SK-N-SH (cell line): ENCODE data around the gene KCNQ5. TPM values are rescaled to one million over a fixed set of nuclear protein-coding genes. Genes with fewer than 3 reads are reported as not detected.

Source experiments
- CTCF ChIA-PET: fragments of 300-600, 350-600 bp; formaldehyde crosslinking; extraction: SDS; loops from one replicate; lab custom pipeline; 2021; lab: Yijun Ruan, JAX
- POLR2A ChIA-PET: fragments of 350-600 bp; sonication (Branson Sonifier 250); formaldehyde crosslinking; extraction: SDS; loops from one replicate; lab custom pipeline; 2020; ENCODE audit warnings: antibody characterized with exemption, inconsistent platforms; lab: Yijun Ruan, JAX
- DNase-seq: peaks from one replicate; pipeline ENCODE4 v3.0.0; 2012
- H2AFZ ChIP-seq: fragments of 200-600 bp; sonication (generic); 2 replicates; pipeline ENCODE4 v1.8.1; 2016; ENCODE audit warnings: antibody characterized with exemption, mild to moderate bottlenecking, low read depth
- H3F3A ChIP-seq: fragments of 200-600 bp; sonication (generic); replicated peaks from 2 replicates; pipeline ENCODE3; 2016; ENCODE audit warnings: antibody characterized with exemption, mild to moderate bottlenecking; ENCODE audit not compliant: insufficient read depth
- H3K27ac ChIP-seq, 2 experiments: fragments of 200-500 bp in 1 of 2; fragments of 200-600 bp in 1 of 2; sonication (Bioruptor generic) in 1 of 2; sonication (generic), shearing (Covaris generic) in 1 of 2; 2 replicates each; pipeline versions ENCODE4 v1.5.1 to v1.6.1; 2014 to 2016; ENCODE audit warnings: low read depth in 2 of 2, inconsistent platforms in 1 of 2, low read length in 1 of 2, mild to moderate bottlenecking in 1 of 2, mixed read lengths in 1 of 2
- H3K27me3 ChIP-seq: fragments of 200-600 bp; sonication (generic), shearing (Covaris generic); 2 replicates; pipeline ENCODE4 v1.6.1; 2016; ENCODE audit warnings: mixed run types; ENCODE audit not compliant: insufficient read depth
- H3K36me3 ChIP-seq, 2 experiments: fragments of 200-500 bp in 1 of 2; fragments of 200-600 bp in 1 of 2; sonication (Bioruptor generic) in 1 of 2; sonication (generic) in 1 of 2; replicated peaks in 1 of 2; 2 replicates each; pipeline versions ENCODE3 to v1.5.1; 2014 to 2016; ENCODE audit warnings: low read length in 1 of 2, mild to moderate bottlenecking in 1 of 2; ENCODE audit not compliant: insufficient read depth in 2 of 2, control insufficient read depth in 1 of 2
- H3K4me1 ChIP-seq, 2 experiments: fragments of 200-500 bp in 1 of 2; fragments of 200-600 bp in 1 of 2; sonication (Bioruptor generic) in 1 of 2; sonication (generic), shearing (Covaris generic) in 1 of 2; 2 replicates each; pipeline versions ENCODE4 v1.5.1 to v1.6.1; 2014 to 2016; ENCODE audit warnings: low read depth in 1 of 2, low read length in 1 of 2, mixed run types in 1 of 2; ENCODE audit not compliant: insufficient read depth in 2 of 2, control insufficient read depth in 1 of 2
- H3K4me2 ChIP-seq: fragments of 200-600 bp; sonication (generic), shearing (Covaris generic); 2 replicates; pipeline ENCODE4 v1.6.1; 2017; ENCODE audit warnings: mixed run types
- H3K4me3 ChIP-seq, 2 experiments: fragments of 200-500 bp in 1 of 2; fragments of 200-600 bp in 1 of 2; sonication (Bioruptor generic) in 1 of 2; sonication (generic), shearing (Covaris generic) in 1 of 2; 2 replicates each; pipeline versions ENCODE4 v1.5.1 to v1.8.1; 2014 to 2016; ENCODE audit warnings: low read depth in 2 of 2, inconsistent platforms in 1 of 2, low read length in 1 of 2, mild to moderate bottlenecking in 1 of 2, mixed read lengths in 1 of 2, moderate library complexity in 1 of 2
- H3K79me2 ChIP-seq: fragments of 200-600 bp; sonication (generic); 2 replicates; pipeline ENCODE4 v1.8.1; 2017; ENCODE audit warnings: mild to moderate bottlenecking; ENCODE audit not compliant: insufficient read depth
- H3K9ac ChIP-seq: fragments of 200-600 bp; sonication (generic); 2 replicates; pipeline ENCODE4 v1.6.1; 2017; ENCODE audit warnings: mixed run types
- H3K9me2 ChIP-seq: fragments of 200-600 bp; sonication (generic); 2 replicates; pipeline ENCODE4 v1.6.1; 2017; ENCODE audit warnings: mixed run types
- H3K9me3 ChIP-seq: fragments of 200-600 bp; sonication (generic); 2 replicates; pipeline ENCODE4 v1.6.1; 2017; ENCODE audit warnings: mixed run types, mild to moderate bottlenecking, moderate library complexity
- H4K20me1 ChIP-seq: fragments of 200-600 bp; sonication (generic); 2 replicates; pipeline ENCODE4 v1.6.1; 2017; ENCODE audit warnings: mild to moderate bottlenecking, mixed run types; ENCODE audit not compliant: insufficient read depth
- CHD2 ChIP-seq: fragments of 150-350 bp; IDR thresholded peaks from 2 replicates; pipeline ENCODE4 v1.6.1; 2018; ENCODE audit warnings: low read length; ENCODE audit not compliant: partially characterized antibody
- ELF1 ChIP-seq: IDR thresholded peaks from 2 replicates; pipeline ENCODE4 v1.4.0; 2012
- EP300 ChIP-seq, 2 experiments: IDR thresholded peaks; 2 replicates each; pipeline versions ENCODE4 v1.4.0 to v1.6.1; 2012; ENCODE audit warnings: borderline replicate concordance in 1 of 2, low read depth in 1 of 2, low read length in 1 of 2
- EZH2phosphoT487 ChIP-seq: fragments of 200-600 bp; sonication (generic); IDR thresholded peaks from 2 replicates; pipeline ENCODE4 v1.6.1; 2017; ENCODE audit warnings: low read depth, mixed run types, mild to moderate bottlenecking, antibody characterized with exemption, moderate library complexity, borderline replicate concordance
- FOSL2 ChIP-seq: IDR thresholded peaks from 2 replicates; pipeline ENCODE4 v1.4.0; 2012; ENCODE audit warnings: low read depth, mild to moderate bottlenecking, moderate library complexity, borderline replicate concordance
- JUND ChIP-seq: IDR thresholded peaks from 2 replicates; pipeline ENCODE4 v1.4.0; 2012
- MXI1 ChIP-seq: IDR thresholded peaks from 2 replicates; pipeline ENCODE4 v1.6.1; 2012; ENCODE audit warnings: mild to moderate bottlenecking, low read depth, low read length, improper control_type of control experiment
- NFIC ChIP-seq: IDR thresholded peaks from 2 replicates; pipeline ENCODE4 v1.4.0; 2012; ENCODE audit warnings: borderline replicate concordance
- RFX5 ChIP-seq: IDR thresholded peaks from 2 replicates; pipeline ENCODE4 v1.6.1; 2012; ENCODE audit warnings: mild to moderate bottlenecking, improper control_type of control experiment, low read length
- TAF1 ChIP-seq: IDR thresholded peaks from 2 replicates; pipeline ENCODE4 v1.6.1; 2012; ENCODE audit warnings: low read depth, mild to moderate bottlenecking, low read length, moderate library complexity, borderline replicate concordance
- TEAD4 ChIP-seq: IDR thresholded peaks from 2 replicates; pipeline ENCODE4 v1.4.0; 2012; ENCODE audit warnings: mild to moderate bottlenecking, borderline replicate concordance; ENCODE audit not compliant: insufficient read depth
- YY1 ChIP-seq: IDR thresholded peaks from 2 replicates; pipeline ENCODE4 v1.4.0; 2012; ENCODE audit warnings: low read depth, mild to moderate bottlenecking
- WGBS: methylation state at CpG from one replicate; pipeline ENCODE4 v1.1.6; 2017; ENCODE audit warnings: low lambda C conversion rate; 5-methylcytosine and 5-hydroxymethylcytosine counted together
- polyA plus RNA-seq, 3 experiments: library from polyadenylated mRNA; depleted of rRNA; stranded (reverse); fragments of >200 nt; gene quantifications; 2 replicates each; pipeline ENCODE4 v1.2.3, GENCODE V29; 2012
- TF ChIP-seq, protein P1 (sequence below): fragments of 150-350 bp; IDR thresholded peaks from 2 replicates; pipeline ENCODE4 v1.6.1; 2016; ENCODE audit warnings: mild to moderate bottlenecking, low read depth, low read length
- TF ChIP-seq, protein P2 (sequence below): IDR thresholded peaks from 2 replicates; pipeline ENCODE4 v1.6.1; 2012; ENCODE audit warnings: mild to moderate bottlenecking, low read depth, low read length, moderate library complexity
- TF ChIP-seq, protein P3 (sequence below): fragments of 150-350 bp; IDR thresholded peaks from 2 replicates; pipeline ENCODE4 v1.6.1; 2017; ENCODE audit warnings: antibody characterized with exemption, low read length, low read depth, borderline replicate concordance
- TF ChIP-seq, protein P4 (sequence below): IDR thresholded peaks from 2 replicates; pipeline ENCODE4 v1.4.0; 2012; ENCODE audit warnings: low read depth, borderline replicate concordance

KCNQ5 gene
- polyA plus RNA-seq, 1 of the 3 experiments (the other 2 are of a cell fraction) = 3.2 TPM

DNA sequence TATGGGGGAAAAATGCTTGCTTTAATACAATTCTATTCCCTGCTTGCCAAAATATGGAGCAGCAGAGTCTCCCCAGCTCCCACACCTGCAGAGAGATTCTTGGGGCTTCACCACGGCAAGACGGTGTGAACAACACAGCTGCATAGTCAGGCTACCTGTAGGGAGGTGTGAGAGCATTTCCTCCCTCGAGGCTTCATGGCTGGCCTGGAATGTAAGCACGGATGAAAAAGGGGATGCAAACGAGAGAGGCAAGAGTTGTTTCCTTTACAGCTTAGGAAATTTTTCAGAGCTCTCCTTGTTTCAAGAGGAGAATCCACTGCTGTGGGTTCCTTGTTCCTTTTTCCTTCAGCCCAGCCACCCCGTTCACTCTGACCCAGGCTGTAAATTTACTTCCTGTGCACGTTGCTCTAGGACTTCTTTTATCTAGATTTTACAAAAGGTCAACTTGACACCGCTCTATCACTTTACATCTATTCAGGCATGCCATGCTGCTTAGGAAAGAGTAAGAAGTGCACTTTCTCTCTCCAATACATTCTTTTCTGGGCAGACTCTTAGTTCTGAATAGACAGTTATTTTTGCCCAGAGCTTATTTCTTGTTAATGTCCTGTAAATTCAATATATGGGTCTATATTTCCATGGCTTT lies 406.4 kb downstream of the KCNQ5 start (continued):
- TF ChIP-seq, protein P1, sequence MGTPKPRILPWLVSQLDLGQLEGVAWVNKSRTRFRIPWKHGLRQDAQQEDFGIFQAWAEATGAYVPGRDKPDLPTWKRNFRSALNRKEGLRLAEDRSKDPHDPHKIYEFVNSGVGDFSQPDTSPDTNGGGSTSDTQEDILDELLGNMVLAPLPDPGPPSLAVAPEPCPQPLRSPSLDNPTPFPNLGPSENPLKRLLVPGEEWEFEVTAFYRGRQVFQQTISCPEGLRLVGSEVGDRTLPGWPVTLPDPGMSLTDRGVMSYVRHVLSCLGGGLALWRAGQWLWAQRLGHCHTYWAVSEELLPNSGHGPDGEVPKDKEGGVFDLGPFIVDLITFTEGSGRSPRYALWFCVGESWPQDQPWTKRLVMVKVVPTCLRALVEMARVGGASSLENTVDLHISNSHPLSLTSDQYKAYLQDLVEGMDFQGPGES = no peak
- TF ChIP-seq EP300 (IDR thresholded peaks at IDR 0.05; ENCODE audit: borderline replicate concordance in 1 of 2, low read depth in 1 of 2, low read length in 1 of 2) = no peak
- TF ChIP-seq FOSL2 = no peak
- no peak for TF ChIP-seq EZH2phosphoT487
- TF ChIP-seq, protein P2, sequence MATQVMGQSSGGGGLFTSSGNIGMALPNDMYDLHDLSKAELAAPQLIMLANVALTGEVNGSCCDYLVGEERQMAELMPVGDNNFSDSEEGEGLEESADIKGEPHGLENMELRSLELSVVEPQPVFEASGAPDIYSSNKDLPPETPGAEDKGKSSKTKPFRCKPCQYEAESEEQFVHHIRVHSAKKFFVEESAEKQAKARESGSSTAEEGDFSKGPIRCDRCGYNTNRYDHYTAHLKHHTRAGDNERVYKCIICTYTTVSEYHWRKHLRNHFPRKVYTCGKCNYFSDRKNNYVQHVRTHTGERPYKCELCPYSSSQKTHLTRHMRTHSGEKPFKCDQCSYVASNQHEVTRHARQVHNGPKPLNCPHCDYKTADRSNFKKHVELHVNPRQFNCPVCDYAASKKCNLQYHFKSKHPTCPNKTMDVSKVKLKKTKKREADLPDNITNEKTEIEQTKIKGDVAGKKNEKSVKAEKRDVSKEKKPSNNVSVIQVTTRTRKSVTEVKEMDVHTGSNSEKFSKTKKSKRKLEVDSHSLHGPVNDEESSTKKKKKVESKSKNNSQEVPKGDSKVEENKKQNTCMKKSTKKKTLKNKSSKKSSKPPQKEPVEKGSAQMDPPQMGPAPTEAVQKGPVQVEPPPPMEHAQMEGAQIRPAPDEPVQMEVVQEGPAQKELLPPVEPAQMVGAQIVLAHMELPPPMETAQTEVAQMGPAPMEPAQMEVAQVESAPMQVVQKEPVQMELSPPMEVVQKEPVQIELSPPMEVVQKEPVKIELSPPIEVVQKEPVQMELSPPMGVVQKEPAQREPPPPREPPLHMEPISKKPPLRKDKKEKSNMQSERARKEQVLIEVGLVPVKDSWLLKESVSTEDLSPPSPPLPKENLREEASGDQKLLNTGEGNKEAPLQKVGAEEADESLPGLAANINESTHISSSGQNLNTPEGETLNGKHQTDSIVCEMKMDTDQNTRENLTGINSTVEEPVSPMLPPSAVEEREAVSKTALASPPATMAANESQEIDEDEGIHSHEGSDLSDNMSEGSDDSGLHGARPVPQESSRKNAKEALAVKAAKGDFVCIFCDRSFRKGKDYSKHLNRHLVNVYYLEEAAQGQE = no peak
- TF ChIP-seq TEAD4 = no peak
- TF ChIP-seq ELF1 = no peak
- no peak for TF ChIP-seq MXI1
- TF ChIP-seq, all 33 proteins: peak for 0

DNA sequence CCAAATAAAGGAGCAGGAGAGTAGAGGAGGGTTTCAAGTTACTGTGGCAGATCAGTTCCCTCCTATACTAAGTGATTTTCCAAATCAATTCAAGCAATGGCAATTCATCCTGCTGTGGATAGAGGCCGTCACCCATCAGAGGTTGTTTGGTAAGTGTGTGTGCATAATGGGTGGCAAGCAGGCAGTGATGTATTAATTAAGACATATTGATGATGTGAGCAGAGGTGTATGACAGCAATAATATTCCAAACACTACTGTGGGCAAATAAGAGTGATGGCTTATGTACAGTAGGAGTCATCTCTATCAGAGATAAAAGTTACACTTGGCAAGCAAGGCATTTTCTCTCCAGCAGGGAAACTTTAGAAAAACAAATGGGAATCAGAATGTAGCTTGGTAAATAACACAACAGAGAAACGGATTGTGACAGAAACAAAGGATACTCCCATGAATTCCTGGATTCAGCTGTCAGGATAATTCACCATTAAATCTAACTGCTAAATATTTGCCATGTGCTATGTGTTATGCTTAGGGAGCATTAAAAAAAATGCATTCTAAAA lies 407.1 kb downstream of the KCNQ5 start:
- H3K79me2 ChIP-seq = no peaks in the 10 kb centered on the region
- DNase-seq = no peak
- TF ChIP-seq, protein P3, sequence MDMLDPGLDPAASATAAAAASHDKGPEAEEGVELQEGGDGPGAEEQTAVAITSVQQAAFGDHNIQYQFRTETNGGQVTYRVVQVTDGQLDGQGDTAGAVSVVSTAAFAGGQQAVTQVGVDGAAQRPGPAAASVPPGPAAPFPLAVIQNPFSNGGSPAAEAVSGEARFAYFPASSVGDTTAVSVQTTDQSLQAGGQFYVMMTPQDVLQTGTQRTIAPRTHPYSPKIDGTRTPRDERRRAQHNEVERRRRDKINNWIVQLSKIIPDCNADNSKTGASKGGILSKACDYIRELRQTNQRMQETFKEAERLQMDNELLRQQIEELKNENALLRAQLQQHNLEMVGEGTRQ = no peak
- TF ChIP-seq NFIC = no peak
- no peak for TF ChIP-seq YY1
- TF ChIP-seq, protein P2 = no peak
- TF ChIP-seq, protein P4, sequence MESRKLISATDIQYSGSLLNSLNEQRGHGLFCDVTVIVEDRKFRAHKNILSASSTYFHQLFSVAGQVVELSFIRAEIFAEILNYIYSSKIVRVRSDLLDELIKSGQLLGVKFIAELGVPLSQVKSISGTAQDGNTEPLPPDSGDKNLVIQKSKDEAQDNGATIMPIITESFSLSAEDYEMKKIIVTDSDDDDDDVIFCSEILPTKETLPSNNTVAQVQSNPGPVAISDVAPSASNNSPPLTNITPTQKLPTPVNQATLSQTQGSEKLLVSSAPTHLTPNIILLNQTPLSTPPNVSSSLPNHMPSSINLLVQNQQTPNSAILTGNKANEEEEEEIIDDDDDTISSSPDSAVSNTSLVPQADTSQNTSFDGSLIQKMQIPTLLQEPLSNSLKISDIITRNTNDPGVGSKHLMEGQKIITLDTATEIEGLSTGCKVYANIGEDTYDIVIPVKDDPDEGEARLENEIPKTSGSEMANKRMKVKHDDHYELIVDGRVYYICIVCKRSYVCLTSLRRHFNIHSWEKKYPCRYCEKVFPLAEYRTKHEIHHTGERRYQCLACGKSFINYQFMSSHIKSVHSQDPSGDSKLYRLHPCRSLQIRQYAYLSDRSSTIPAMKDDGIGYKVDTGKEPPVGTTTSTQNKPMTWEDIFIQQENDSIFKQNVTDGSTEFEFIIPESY = no peak
- TF ChIP-seq CHD2 = no peak
- no peak for TF ChIP-seq RFX5
- TF ChIP-seq TAF1 = no peak
- TF ChIP-seq JUND = no peak
- no peak overlapping the region for H3K9ac ChIP-seq
- no peak overlapping the region for H3K27ac ChIP-seq
- peaks cover 0 to 9% of the 10 kb centered on the region in 2 experiments; a peak in 1 of 4 replicates for H3K4me1 ChIP-seq
- H3K4me2 ChIP-seq = no peak overlapping the region
- no peaks in the 10 kb centered on the region for H4K20me1 ChIP-seq
- no peak overlapping the region for H3K4me3 ChIP-seq
- H3K36me3 ChIP-seq = no peaks in the 10 kb centered on the region
- H3K9me2 ChIP-seq = no peaks in the 10 kb centered on the region
- H3F3A ChIP-seq = no peaks in the 10 kb centered on the region
- ChIA-PET CTCF (interaction anchor here (1.4 kb wide), 1 partner anchor 412 kb away, joined by 4 read pairs; no protein-coding TSS in a partner anchor), POLR2A (no interaction called here)
- no peaks in the 10 kb centered on the region for H3K27me3 ChIP-seq
- H3K9me3 ChIP-seq = no peaks in the 10 kb centered on the region
- no peak overlapping the region for H2AFZ ChIP-seq
- 79% methylated on average over 2 of the region's 2 CpGs for WGBS
